Erythroblast (primary cell): ENCODE measurements around the gene BHLHE23.

Source experiments
- GATA1 ChIP-seq: IDR thresholded peaks from 2 replicates; pipeline ENCODE4 v1.6.1; 2011; ENCODE audit warnings: low read depth, mild to moderate bottlenecking, control low read depth, low read length, moderate library complexity
- POLR2A ChIP-seq: IDR thresholded peaks from 2 replicates; pipeline ENCODE4 v1.6.1; 2011; ENCODE audit warnings: mild to moderate bottlenecking, low read length

DNA sequence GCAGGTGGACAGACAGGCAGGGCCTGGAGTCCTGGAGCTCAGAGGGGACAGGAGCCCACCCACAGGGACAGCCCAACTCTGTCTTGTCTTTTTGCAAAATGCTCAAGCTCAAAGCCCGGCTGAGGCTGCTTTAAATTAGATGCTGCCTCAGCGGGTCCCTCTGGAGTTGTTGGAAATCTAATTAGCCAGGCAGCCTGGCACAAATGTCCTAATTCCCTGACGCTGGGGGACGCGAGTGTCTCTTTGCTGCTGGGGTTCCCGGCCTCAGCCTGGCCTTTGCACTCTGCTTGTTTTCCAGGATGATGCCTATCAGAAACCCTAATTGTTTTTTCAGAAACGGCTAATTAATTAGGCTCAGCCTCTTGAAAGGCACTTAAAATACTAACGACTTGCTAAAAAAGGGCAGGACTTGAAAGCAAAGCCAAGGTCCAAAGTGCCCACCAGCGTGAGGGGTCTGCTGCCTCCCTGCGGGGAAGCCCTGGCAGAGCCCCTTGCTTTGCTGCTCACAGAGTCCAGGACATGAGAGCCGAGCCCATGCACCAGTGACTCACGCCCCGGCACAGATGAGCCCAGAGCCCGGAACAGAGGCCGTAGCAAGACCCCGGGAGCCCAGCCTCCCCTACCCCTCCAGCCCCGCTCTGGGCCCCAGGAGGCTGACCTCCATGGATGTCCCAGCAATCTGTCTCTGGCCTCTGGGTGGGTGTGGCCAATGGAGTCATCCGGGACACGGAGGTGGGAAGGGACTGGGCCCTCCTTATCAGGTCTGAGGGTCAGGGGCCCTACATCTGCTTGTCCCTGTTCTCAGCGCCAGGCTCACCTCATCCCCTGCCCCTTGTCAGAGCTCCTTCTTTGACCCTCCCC lies 46.0 kb upstream of the BHLHE23 start:
- TF ChIP-seq POLR2A (no peak), GATA1 (no peak)
